ENCODE results near the gene HMCN1.

Gene HMCN1

GRCh38 chr1:185804608-185805007 is 70.4 kb downstream of the HMCN1 start:
- DNase-seq (no peak), ATAC-seq (no peak)

- ATAC-seq (no peak), DNase-seq (no peak)
Observed at GRCh38 chr1:185807275-185807674, 73.1 kb downstream of the HMCN1 start.

- no peak for DNase-seq
- no peak for ATAC-seq
Observed at GRCh38 chr1:185808631-185809030, 74.4 kb downstream of the HMCN1 start.

- no peak for ATAC-seq
- DNase-seq: no peak
Observed at GRCh38 chr1:185811073-185811709, 77.0 kb downstream of the HMCN1 start.

GRCh38 chr1:185812934-185813333 is 78.7 kb downstream of the HMCN1 start:
- ATAC-seq (no peak), DNase-seq (no peak)

- peak; percentile 65 for ATAC-seq
- no peak for DNase-seq
Observed at GRCh38 chr1:185813401-185813979, 79.3 kb downstream of the HMCN1 start.

- ATAC-seq: no peak
Observed at GRCh38 chr1:185816460-185816859, 82.3 kb downstream of the HMCN1 start.

GRCh38 chr1:185819798-185820197 is 85.6 kb downstream of the HMCN1 start:
- DNase-seq (no peak), ATAC-seq (no peak)

More at GRCh38 chr1:185816460-185816859, 82.3 kb downstream of the HMCN1 start:
- DNase-seq: no peak

- no peak for ATAC-seq
Observed at GRCh38 chr1:185821612-185822385, 87.6 kb downstream of the HMCN1 start.

GRCh38 chr1:185823467-185823866 is 89.3 kb downstream of the HMCN1 start:
- ATAC-seq: no peak

More at GRCh38 chr1:185821612-185822385, 87.6 kb downstream of the HMCN1 start:
- no peak for DNase-seq

GRCh38 chr1:185824106-185824505 is 89.9 kb downstream of the HMCN1 start:
- no peak for DNase-seq

More at GRCh38 chr1:185823467-185823866, 89.3 kb downstream of the HMCN1 start:
- no peak for DNase-seq

GRCh38 chr1:185825556-185825955 is 91.4 kb downstream of the HMCN1 start:
- DNase-seq (no peak), ATAC-seq (no peak)

More at GRCh38 chr1:185824106-185824505, 89.9 kb downstream of the HMCN1 start:
- no peak for ATAC-seq

- ATAC-seq (no peak), DNase-seq (no peak)
Observed at GRCh38 chr1:185834371-185834905, 100.2 kb downstream of the HMCN1 start.

- DNase-seq (no peak), ATAC-seq (no peak)
Observed at GRCh38 chr1:185835191-185835590, 101.0 kb downstream of the HMCN1 start.

GRCh38 chr1:185837711-185838110 is 103.5 kb downstream of the HMCN1 start:
- no peak for DNase-seq

GRCh38 chr1:185838111-185838510 is 103.9 kb downstream of the HMCN1 start:
- no peak for ATAC-seq

More at GRCh38 chr1:185837711-185838110, 103.5 kb downstream of the HMCN1 start:
- ATAC-seq: no peak

GRCh38 chr1:185840880-185841279 is 106.7 kb downstream of the HMCN1 start:
- ATAC-seq: no peak
- no peak for DNase-seq

More at GRCh38 chr1:185838111-185838510, 103.9 kb downstream of the HMCN1 start:
- DNase-seq: no peak

GRCh38 chr1:185843297-185843869 is 109.2 kb downstream of the HMCN1 start:
- no peak for DNase-seq
- ATAC-seq: no peak

- no peak for DNase-seq
Observed at GRCh38 chr1:185843986-185844385, 109.8 kb downstream of the HMCN1 start.

GRCh38 chr1:185846672-185847444 is 112.7 kb downstream of the HMCN1 start:
- no peak for ATAC-seq
- no peak for DNase-seq

More at GRCh38 chr1:185843986-185844385, 109.8 kb downstream of the HMCN1 start:
- ATAC-seq: no peak

- no peak for ATAC-seq
Observed at GRCh38 chr1:185849014-185849413, 114.8 kb downstream of the HMCN1 start.

GRCh38 chr1:185850366-185850765 is 116.2 kb downstream of the HMCN1 start:
- no peak for ATAC-seq

More at GRCh38 chr1:185849014-185849413, 114.8 kb downstream of the HMCN1 start:
- DNase-seq: no peak

More at GRCh38 chr1:185850366-185850765, 116.2 kb downstream of the HMCN1 start:
- no peak for DNase-seq
